NCI-H1694 treated with DMSO at 0.1 percent for 48 hours (cell line): ENCODE measurements around the gene PPP1R11.

Experiments
- DNase-seq: peaks from one replicate; lab custom pipeline; 2025; lab: John Stamatoyannopoulos, UW

Gene PPP1R11

DNA sequence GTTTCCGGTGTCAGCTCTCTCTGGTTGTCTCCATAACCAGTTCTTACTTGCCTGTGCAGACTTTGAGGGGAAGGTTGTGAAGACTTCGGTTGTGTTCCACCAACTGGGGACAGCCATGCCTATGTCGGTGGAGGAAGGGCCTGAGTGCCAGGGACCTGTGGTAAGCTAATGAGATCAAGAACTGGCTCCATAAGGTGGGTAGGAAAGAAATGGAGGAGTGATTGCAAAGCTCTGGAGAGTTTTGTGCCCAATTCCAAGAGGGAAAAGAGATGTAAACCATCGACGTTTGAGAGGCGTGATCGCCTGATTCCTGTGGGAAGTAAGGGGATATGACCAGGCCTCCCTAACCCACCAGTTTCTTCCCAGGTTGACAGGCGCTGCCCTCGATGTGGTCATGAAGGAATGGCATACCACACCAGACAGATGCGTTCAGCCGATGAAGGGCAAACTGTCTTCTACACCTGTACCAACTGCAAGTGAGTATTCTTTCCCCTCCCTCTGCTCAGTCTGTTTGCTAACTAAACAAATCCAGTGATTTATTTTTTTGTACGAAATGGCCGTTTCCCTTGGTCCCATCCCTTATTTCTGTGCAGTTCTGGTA, 5.0 kb upstream of the PPP1R11 start:
- DNase-seq: no peak

GRCh38 chr6:30062471-30063178, 4.4 kb upstream of the PPP1R11 start:
- no peak for DNase-seq

GRCh38 chr6:30063315-30063714, 3.7 kb upstream of the PPP1R11 start:
- DNase-seq: no peak

DNA sequence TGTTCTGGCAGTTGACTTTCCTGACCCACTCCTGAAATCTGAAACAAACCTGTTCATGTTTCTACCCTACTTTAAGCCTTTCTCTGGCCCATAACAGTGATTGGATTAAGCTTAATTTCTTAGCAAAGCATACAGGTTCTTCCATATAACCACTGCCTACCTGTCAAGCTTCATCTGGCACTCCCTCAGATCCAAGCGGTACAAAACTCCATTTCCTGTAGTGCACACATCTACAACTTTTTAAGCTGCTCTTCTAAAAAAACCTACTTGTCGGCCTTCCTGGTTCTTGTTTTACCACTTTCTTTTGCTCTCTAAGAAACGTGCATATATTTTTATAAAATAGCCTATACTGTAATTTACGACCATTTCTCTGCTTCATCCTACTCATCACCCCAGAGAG, 916 bp upstream of the PPP1R11 start:
- DNase-seq: no peak

DNA sequence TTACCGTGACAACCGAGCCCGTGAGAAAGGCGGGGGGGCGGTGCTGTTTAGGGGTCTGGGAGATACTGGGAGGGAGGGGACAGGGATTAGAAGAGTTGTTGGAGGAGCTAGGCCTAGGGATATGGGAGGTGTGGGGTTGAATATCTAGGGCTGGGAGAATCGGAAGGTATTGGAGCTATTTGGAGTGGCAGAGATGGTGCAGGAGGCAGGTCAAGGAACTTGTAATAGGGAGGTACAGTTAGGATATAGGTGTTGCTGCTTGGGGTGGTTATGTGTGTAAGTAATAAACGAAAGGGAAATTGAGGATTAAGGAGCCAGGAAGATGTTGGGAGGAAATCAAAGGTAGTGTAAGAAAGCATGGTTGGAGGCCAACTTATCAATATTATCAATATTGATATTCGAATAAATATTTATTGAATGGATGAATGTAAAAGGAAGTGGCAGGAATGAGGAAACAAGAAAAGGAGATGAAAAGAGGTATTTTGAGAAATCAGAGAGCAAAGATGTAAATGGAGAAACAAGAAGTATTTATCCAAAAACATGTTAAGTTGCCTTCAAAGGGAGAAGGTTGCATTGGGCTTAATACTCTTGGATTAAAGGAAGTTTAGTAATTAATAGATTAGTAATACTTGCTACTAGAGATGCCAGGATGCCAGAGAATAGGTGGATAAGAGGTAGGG, 602 bp downstream of the PPP1R11 start:
- DNase-seq: no peak

DNA sequence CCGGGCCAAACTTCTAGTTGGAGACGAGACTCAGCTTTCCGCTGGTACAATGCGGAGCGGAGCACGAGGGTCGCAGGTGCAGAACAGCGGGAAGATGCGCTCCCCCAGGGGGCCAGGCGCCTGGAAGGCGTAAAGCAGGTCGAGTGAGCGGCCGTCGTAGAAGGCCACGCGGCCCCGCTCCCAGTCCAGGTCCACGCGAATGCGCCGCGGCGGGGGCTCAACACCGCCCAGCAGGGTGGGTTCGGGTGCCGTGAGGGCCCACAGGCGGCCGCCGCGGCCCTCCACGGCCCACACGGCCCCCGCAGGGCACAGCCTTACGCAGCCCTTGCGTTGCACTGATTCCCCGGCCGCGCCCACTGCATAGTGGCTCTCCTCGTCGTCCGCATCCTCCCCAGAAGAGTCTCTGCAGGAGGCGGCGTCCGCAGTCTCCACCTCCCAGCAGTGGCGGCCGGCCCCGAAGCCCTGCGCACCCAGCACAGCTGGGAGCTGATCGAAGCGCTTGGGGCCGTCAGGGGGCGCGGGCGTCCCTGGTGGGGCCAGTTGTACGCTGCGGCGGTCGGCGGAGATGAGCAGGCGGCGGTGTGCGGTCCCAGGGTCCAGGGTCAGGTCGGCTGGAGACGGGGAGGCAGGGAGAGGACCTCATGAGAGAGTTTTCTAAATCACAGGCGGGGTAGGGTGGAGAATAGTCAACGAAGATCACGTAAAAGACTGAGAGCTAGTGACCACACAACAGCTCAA, 4.3 kb downstream of the PPP1R11 start:
- no peak for DNase-seq

DNA sequence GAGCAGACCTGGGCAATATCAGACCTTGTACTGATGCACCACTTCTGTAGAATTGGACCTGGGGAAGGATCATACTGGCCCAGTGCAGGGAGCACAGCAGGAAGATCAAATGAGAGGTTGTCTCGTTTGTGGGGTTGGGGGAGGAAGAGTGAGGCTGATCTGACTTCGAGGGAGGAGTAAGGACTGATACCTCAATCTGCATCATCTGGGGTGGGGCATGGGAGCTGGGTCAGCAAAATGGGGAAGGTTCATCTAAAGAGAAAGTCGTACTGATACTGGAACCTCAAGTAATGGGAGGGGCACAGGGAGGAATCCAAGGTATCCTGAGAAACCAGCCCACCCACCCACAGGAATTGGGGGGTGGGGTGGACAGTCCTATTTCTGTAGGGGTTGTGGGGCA, 4.9 kb downstream of the PPP1R11 start:
- no peak for DNase-seq

- DNase-seq: no peak
Observed at GRCh38 chr6:30073489-30074235, 6.7 kb downstream of the PPP1R11 start.

GRCh38 chr6:30074331-30075093, 7.5 kb downstream of the PPP1R11 start:
- no peak for DNase-seq

GRCh38 chr6:30075094-30075789, 8.2 kb downstream of the PPP1R11 start, which contains the start of gene RNF39:
Gene RNF39, minus strand, starts transcription at chr6:30075769. Its CDS starts 184 bp downstream, at chr6:30075585.
- DNase-seq: no peak

DNA sequence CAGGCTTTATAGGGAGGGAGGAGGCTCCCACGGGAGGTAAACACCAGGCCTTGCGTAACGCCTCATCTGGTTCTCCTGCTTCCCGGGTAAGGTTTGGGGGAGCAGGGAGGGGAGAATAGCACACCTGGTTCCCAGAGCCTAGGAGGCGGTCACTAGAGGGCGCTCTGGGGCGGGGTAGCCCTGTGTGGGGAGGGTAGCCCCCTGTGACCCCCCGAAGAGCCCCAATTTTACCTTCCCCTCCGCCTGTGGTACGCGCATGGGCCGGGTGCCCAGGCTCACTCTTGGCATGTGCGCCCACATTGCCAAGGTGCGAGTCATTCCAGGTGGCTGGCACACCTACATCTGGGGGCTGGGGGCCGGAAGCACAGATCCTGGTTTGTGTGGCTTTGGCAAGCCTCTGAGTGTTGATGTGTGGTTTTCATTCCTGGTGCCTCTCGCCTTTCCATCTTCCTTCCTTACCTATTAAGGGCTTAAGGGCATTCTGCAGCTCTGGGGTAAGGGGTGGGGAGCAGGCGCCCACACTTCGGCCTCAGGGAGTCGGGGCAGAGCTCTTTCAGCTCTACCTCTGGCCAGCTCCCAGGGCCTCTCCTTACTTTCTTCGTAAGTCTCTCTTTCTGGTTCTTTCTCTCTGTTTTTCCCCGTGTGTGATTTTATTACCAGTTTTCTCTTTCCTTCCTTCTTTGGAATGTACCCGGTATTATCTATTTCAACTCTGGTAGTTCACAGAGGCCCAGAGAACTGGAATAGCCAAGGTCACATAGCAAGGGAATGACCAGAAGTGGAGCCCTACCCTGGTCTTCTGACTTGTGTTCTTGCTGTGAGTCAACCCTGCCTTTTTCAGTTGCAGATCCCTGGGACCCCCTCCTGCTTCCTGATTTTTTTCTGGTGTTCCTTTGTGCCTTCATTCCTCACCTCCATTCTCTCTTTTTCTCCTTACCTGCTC, 9.1 kb downstream of the PPP1R11 start:
- DNase-seq: no peak

- DNase-seq: no peak
Observed at GRCh38 chr6:30077218-30077617, 10.2 kb downstream of the PPP1R11 start.

DNA sequence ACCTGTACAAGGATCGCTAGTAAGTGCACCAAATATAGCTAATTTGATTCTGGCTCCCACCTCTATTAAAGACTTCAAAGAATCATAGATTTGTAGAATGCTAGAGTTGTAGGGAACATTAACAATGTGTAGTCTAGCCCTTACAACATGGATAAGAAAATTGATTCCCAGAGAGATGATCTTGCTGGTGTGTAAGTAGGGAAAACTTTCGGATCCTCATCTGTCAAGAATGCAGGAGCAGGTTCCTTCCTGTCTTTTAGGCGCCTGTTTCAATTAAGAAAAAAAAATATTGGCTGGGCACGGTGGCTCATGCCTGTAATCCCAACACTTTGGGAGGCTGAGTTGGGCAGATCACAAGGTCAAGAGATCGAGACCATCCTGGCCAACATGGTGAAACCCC, 20.9 kb downstream of the PPP1R11 start:
- DNase-seq: no peak

GRCh38 chr6:30091577-30092381, 24.8 kb downstream of the PPP1R11 start:
- no peak for DNase-seq

DNA sequence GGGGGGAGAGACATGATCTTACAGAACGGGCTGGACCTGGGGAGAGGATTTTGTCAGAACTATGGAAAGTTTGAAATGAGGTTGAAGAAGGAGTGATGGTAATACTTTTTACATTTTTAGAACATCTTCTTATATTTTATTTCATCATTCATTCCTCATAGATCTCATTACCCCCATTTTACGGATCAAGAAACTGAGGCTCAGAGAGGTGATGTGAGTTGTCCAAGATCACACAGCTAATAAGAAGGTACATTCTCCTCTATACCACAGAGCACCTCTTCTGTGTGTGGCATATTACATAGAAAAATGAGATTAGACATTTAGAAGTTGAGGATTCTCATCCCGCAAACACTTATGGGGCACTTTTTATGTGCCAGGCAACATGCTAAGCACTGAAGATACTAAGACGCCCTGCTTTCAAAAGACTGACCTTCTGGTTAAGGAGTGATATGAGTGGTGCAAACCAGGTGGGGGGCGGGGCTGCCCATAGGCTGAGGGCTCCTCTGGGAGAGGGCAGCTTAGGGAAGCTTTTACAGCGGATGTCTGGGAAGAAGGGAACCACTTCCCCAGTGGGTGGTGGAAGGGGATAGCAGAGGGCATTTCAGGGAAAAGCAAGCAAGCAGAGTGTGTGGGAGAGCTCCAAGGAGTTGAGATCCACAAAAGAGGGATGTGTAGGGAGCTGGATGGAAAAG, 26.0 kb downstream of the PPP1R11 start:
- no peak for DNase-seq

- no peak for DNase-seq
Observed at GRCh38 chr6:30093951-30094661, 27.1 kb downstream of the PPP1R11 start.

DNA sequence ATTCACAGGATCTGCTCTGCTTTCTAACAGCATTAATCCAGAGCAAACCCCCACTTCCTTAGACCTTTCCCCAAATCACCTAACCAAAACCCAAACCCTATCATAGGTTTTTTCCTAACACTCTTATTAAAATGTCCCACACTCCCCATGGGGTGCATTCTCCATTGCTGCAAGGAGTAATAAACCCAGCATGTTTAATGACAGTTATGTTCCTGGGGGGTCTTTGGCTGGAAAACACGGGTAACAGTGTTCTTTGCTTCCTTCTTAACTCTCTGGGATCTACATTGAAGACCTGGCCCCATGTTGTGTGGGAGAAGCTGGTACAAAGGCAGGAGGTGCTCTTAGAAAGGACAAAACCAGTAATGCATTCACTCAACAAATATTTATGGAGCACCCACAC, 29.8 kb downstream of the PPP1R11 start:
- DNase-seq: no peak
